K562 (cell line): ENCODE results near the gene ITGA7. TPM values are rescaled to one million over a fixed set of nuclear protein-coding genes. Genes with fewer than 3 reads are reported as not detected.

Experiments used
- ATAC-seq: fragments of 200-7000 bp; cut with Tn5 transposase; 3 replicates; pipeline ENCODE4 v1.9.1; 2020; ENCODE audit warnings: moderate library complexity
- BruUV-seq: library from RNA; stranded (reverse); fragments of 400-500 nt; replicated peaks from 2 replicates; lab custom pipeline; 2021; lab: Mats Ljungman, UMichigan
- CTCF ChIA-PET: fragments of 300-600 bp; formaldehyde crosslinking; extraction: SDS; loops from one replicate; lab custom pipeline; 2021; ENCODE audit warnings: low intra/inter-chr PET ratio; lab: Yijun Ruan, JAX
- POLR2A ChIA-PET: fragments of 300-600, 350-650 bp; sonication (Branson Sonifier 250); formaldehyde crosslinking; extraction: SDS; loops from one replicate; lab custom pipeline; 2021; ENCODE audit warnings: antibody characterized with exemption, inconsistent platforms; lab: Yijun Ruan, JAX
- DNase-seq, 4 experiments: peaks; one replicate each; pipeline versions ENCODE4 v3.0.0 to v3.0.0-alpha.2; 2011 to 2018; ENCODE audit warnings: low spot score in 3 of 4, mixed read lengths in 3 of 4; ENCODE audit errors: extremely low read depth in 1 of 4
- FAIRE-seq: peaks from 2 replicates; lab custom pipeline; 2011; peaks lifted over from hg19 to GRCh38; lab: Jason Lieb, UNC
- H2AFZ ChIP-seq: 2 replicates; pipeline ENCODE4 v1.6.0; 2011; ENCODE audit warnings: low read depth, low read length, control low read depth, inconsistent platforms
- H3K27ac ChIP-seq: fragments of 200-600 bp; 3 replicates; pipeline ENCODE4 v1.8.0; 2011; ENCODE audit warnings: low read depth, mild to moderate bottlenecking, control low read depth, inconsistent platforms, low read length, moderate library complexity, mixed read lengths; ENCODE audit errors: extremely low read depth
- H3K27me3 ChIP-seq, 2 experiments: fragments of 300-600 bp in 1 of 2; 2 replicates in 1 of 2; 3 replicates in 1 of 2; pipeline versions ENCODE4 v1.6.0 to v1.8.0; 2011; ENCODE audit warnings: inconsistent platforms in 2 of 2, low read length in 2 of 2, mild to moderate bottlenecking in 1 of 2, mixed read lengths in 1 of 2, moderate library complexity in 1 of 2; ENCODE audit not compliant: control insufficient read depth in 2 of 2, insufficient read depth in 2 of 2
- H3K36me3 ChIP-seq: fragments of 300-600 bp; 3 replicates; pipeline ENCODE4 v1.8.0; 2011; ENCODE audit warnings: mild to moderate bottlenecking, low read length, inconsistent platforms; ENCODE audit not compliant: control insufficient read depth, insufficient read depth
- H3K4me1 ChIP-seq, 2 experiments: fragments of 200-600 bp in 1 of 2; replicated peaks in 1 of 2; 2 replicates in 1 of 2; 3 replicates in 1 of 2; pipeline versions ENCODE4 v1.5.1 to v1.8.0; 2011; ENCODE audit warnings: inconsistent platforms in 2 of 2, low read length in 2 of 2, mild to moderate bottlenecking in 1 of 2, mixed read lengths in 1 of 2, moderate library complexity in 1 of 2; ENCODE audit not compliant: control insufficient read depth in 2 of 2, insufficient read depth in 2 of 2
- H3K4me2 ChIP-seq: 2 replicates; pipeline ENCODE4 v1.6.1; 2011; ENCODE audit warnings: low read length, control low read depth, inconsistent platforms, mixed read lengths; ENCODE audit not compliant: insufficient read depth
- H3K4me3 ChIP-seq: fragments of 200-600 bp; sonication (generic), shearing (Covaris generic); 2 replicates; pipeline ENCODE4 v1.5.1; 2016; ENCODE audit warnings: control low read depth, inconsistent platforms
- H3K79me2 ChIP-seq: fragments of 200-600 bp; 3 replicates; pipeline ENCODE4 v1.8.0; 2011; ENCODE audit warnings: low read length, inconsistent platforms; ENCODE audit not compliant: control insufficient read depth, insufficient read depth
- H3K9ac ChIP-seq, 2 experiments: 2 replicates each; pipeline versions ENCODE4 v1.6.0 to v1.6.1; 2011; ENCODE audit warnings: low read depth in 2 of 2, low read length in 2 of 2, control low read depth in 1 of 2, inconsistent platforms in 1 of 2, mild to moderate bottlenecking in 1 of 2, mixed read lengths in 1 of 2; ENCODE audit not compliant: insufficient read depth in 1 of 2
- H3K9me1 ChIP-seq: one replicate; pipeline ENCODE4 v1.6.0; 2011; ENCODE audit warnings: inconsistent platforms, mild to moderate bottlenecking, low read length, moderate library complexity; ENCODE audit not compliant: control insufficient read depth, insufficient read depth
- H3K9me3 ChIP-seq: replicated peaks from 2 replicates; pipeline ENCODE4 v1.5.1; 2011; ENCODE audit warnings: low read depth, low read length, inconsistent platforms; ENCODE audit not compliant: control insufficient read depth, insufficient read depth
- H4K20me1 ChIP-seq: replicated peaks from 2 replicates; pipeline ENCODE4 v1.6.1; 2011; ENCODE audit warnings: low read length, inconsistent platforms, mixed read lengths; ENCODE audit not compliant: control insufficient read depth, insufficient read depth
- KLF10 ChIP-seq: fragments of 250-450 bp; sonication (Bioruptor Pico); IDR thresholded peaks from 2 replicates; pipeline ENCODE4 v1.6.1; 2021; ENCODE audit warnings: matching md5 sums
- RCOR1 ChIP-seq, 2 experiments: IDR thresholded peaks; 2 replicates each; pipeline ENCODE4 v1.6.1; 2012; ENCODE audit warnings: low read depth in 2 of 2, low read length in 2 of 2, borderline replicate concordance in 1 of 2, improper control_type of control experiment in 1 of 2
- SMC3 ChIP-seq: conservative IDR thresholded peaks from 2 replicates; pipeline ENCODE4 v1.6.1; 2011; ENCODE audit warnings: low read depth, low read length, improper control_type of control experiment; ENCODE audit not compliant: insufficient read depth
- ZBTB49 ChIP-seq: sonication (generic); formaldehyde crosslinking; IDR thresholded peaks from 2 replicates; pipeline ENCODE4 v1.8.0; 2022; ENCODE audit warnings: missing genetic modification reagents, mild to moderate bottlenecking, borderline replicate concordance
- ZNF12 ChIP-seq: sonication (generic); formaldehyde crosslinking; IDR thresholded peaks from 2 replicates; pipeline ENCODE4 v1.4.0; 2020; ENCODE audit warnings: mild to moderate bottlenecking, missing genetic modification reagents
- ZNF23 ChIP-seq: fragments of 250-450 bp; sonication (Bioruptor Pico); IDR thresholded peaks from 2 replicates; pipeline ENCODE4 v1.4.0; 2020; ENCODE audit warnings: mild to moderate bottlenecking
- ZNF584 ChIP-seq: fragments of 200-800 bp; sonication (Bioruptor generic); IDR thresholded peaks from 2 replicates; pipeline ENCODE4 v1.6.1; 2016; ENCODE audit warnings: low read depth, mild to moderate bottlenecking, missing genetic modification characterization, missing compliant biosample characterization
- ZNF609 ChIP-seq: sonication (generic); formaldehyde crosslinking; IDR thresholded peaks from 2 replicates; pipeline ENCODE4 v1.8.1; 2023; ENCODE audit warnings: missing genetic modification reagents, mild to moderate bottlenecking, borderline replicate concordance
- ZNF785 ChIP-seq: fragments of 250-450 bp; sonication (Bioruptor Pico); IDR thresholded peaks from 2 replicates; pipeline ENCODE4 v1.4.0; 2020; ENCODE audit warnings: mild to moderate bottlenecking
- ZZZ3 ChIP-seq: fragments of 450-650 bp; IDR thresholded peaks from 2 replicates; pipeline ENCODE4 v1.6.1; 2016; ENCODE audit warnings: antibody characterized with exemption, mild to moderate bottlenecking, moderate library complexity
- WGBS: fragments of 100-300 bp; shearing (Covaris generic); methylation state at CpG from one replicate; pipeline ENCODE4 v1.1.6; 2016; ENCODE audit warnings: low coverage, mixed read lengths; ENCODE audit not compliant: insufficient coverage; ENCODE audit errors: missing lambda C conversion rate; 5-methylcytosine and 5-hydroxymethylcytosine counted together
- in situ Hi-C: fragments of 300-500 bp; cut with MboI; formaldehyde crosslinking; loops from 4 replicates; pipeline ENCODE4 v1.15.0; 2018; ENCODE audit warnings: inconsistent platforms, mixed read lengths
- intact Hi-C: fragments of 100-400 bp; cut with micrococcal nuclease; formaldehyde crosslinking; loops from 2 replicates; pipeline ENCODE4 v1.14.2; 2022
- polyA plus RNA-seq, 8 experiments: library from polyadenylated mRNA; depleted of rRNA in 4 of 8; stranded (reverse) in 5 of 8; unstranded in 3 of 8; fragments of >200 nt; fragmentation: Nextera tagmentation in 2 of 8; fragmentation: Illumina TruSeq in 1 of 8; extraction: Ambion mirVana in 2 of 8; extraction: Trizol in 1 of 8; gene quantifications; 2 replicates each; pipeline versions ENCODE4 v1.2.1 to v1.2.3, GENCODE V29; 2011 to 2014; ENCODE audit warnings: inconsistent platforms in 1 of 8, missing spikeins in 1 of 8
- total RNA-seq, 7 experiments: library from RNA; depleted of rRNA in 6 of 7; stranded (reverse); fragments of >200 nt in 6 of 7; fragmentation: Illumina TruSeq in 2 of 7; extraction: Trizol in 2 of 7; gene quantifications; 2 replicates each; pipeline versions ENCODE4 v1.2.1 to v1.2.3, GENCODE V29; 2011 to 2021; ENCODE audit warnings: low replicate concordance in 1 of 7
- TF ChIP-seq, protein P1 (sequence below): fragments of 250-450 bp; sonication (Bioruptor Pico); IDR thresholded peaks from 2 replicates; pipeline ENCODE4 v1.5.0; 2021; ENCODE audit warnings: mild to moderate bottlenecking, moderate library complexity

The ITGA7 gene
- total and polyA plus RNA-seq, 9 of the 15 experiments (the other 6 are each of a cell fraction or from before 2014, with no cell fraction given), result 0.11 to 2.3 (median 0.56) TPM; not detected in 1

DNA sequence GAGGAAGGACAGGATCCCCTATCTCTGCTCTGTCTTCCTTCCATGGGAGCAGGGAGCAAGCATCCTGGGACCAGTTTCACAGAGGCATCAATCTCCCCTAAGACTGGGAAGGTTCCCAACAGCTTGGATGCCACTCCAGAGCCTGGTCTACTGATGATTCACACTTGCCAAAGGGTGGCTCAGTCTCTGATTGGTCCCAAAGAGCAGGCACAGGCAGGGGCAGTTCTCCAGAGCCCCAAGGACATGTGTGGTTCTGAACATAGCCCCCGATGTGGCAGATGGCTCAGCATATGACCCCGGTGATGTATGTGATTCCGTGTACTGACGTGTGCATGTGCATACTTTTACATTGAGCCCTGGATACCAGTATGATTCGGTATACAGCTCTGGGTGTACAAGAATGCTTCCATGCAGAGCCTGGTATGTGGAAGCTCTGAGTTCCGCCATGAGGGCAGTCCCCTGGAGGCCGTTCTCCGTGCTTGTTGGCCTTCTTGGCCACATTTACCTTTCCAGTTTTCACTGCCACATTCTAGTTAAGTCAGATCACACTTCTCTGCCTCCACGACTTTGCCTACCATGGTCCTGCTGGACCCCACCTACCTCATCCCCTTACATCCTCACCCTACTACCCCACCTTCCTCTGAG lies 21.2 kb downstream of the ITGA7 start:
- DNase-seq (no peak), FAIRE-seq (no peak), ATAC-seq (no peak)
- H4K20me1 ChIP-seq, result no peaks in the 10 kb centered on the region
- POLR2A ChIA-PET, result interaction anchor here (1.1 kb wide), 1 partner anchor 17 kb away, joined by 3 read pairs; no protein-coding TSS in a partner anchor
- no peak overlapping the region for H2AFZ ChIP-seq
- H3K4me3 ChIP-seq, result no peak overlapping the region
- H3K9me1 ChIP-seq, result no peaks in the 10 kb centered on the region
- intact Hi-C loops, result no loop called here
- WGBS, result 2% methylated on average over 9 of the region's 9 CpGs
- no peak overlapping the region for H3K27ac ChIP-seq
- H3K4me2 ChIP-seq, result no peak overlapping the region
- no peaks in the 10 kb centered on the region for H3K79me2 ChIP-seq
- no peaks in the 10 kb centered on the region for H3K9me3 ChIP-seq
- no peaks in the 10 kb centered on the region for H3K36me3 ChIP-seq
- CTCF ChIA-PET, result no interaction called here
- no TSS peak for BruUV-seq
- in situ Hi-C loops, result no loop called here
- peaks cover 0 to 7% of the 10 kb centered on the region in 2 experiments; a peak in 2 of 5 replicates for H3K4me1 ChIP-seq
- no peak overlapping the region; a peak in 1 of 4 replicates for H3K9ac ChIP-seq
- H3K27me3 ChIP-seq, result peaks cover 38 to 54% of the 10 kb centered on the region in 2 experiments
- TF ChIP-seq ZBTB49 (CRISPR knock-in tag) (no peak), ZNF23 (CRISPR knock-in tag) (no peak), SMC3 (no peak), ZZZ3 (no peak), RCOR1 (IDR thresholded peaks at IDR 0.05; ENCODE audit: borderline replicate concordance in 1 of 2, low read depth in 2 of 2, low read length in 2 of 2) (no peak), ZNF785 (no peak), ZNF584 (CRISPR knock-in tag) (no peak), KLF10 (CRISPR knock-in tag) (no peak), ZNF609 (CRISPR knock-in tag) (no peak), ZNF12 (CRISPR knock-in tag) (no peak)
- TF ChIP-seq, protein P1, sequence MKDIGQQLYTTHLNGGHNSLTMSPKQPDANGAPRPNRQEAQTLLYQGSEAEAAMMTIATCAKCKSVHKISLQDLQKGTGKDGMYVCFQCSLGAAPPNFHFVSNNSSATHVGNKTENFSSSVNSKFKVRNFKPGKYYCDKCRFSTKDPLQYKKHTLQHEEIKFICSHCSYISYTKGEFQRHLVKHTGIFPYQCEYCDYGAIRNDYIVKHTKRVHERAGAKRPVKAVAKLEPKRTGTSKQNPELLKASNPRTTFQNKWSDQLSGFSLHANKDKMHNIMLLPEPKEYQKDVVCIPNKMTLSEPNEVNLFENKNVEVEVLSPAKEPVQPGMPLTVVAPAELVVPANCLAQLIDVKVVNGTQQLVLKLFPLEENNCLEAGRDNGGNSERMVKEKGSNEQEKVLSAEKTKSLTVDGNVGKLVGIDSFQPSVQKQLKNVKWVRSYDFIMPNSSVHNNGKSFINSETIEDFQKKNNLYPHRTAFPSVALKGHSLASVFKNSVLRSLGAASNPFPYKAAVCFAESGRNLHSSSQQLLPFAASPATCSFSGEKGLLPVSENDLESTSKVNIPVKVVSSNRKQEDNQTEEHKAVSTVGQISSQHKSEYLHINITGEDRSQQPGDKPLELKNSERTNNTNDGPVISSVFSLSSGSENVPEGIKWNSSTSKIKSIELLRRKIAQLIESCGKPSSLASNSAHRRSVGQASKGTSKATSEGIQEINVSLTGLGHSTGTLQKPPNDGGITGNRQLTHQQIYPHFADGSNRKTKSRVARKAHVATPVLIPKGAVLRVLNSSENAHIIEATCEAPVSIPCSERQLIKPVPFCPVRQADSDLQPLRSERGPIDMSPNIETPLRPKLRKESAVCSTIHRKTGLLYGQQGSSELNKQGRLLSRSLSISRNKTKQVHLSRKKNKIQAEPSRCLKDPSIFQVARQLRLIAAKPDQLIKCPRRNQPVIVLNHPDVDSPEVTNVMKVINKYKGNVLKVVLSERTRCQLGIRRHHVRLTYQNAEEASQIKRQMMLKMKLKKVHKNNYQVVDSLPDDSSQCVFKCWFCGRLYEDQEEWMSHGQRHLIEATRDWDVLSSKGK (CRISPR knock-in tag), result no peak
